Measurements from ENCODE around the gene RBX1.
A peak's percentile ranks its signal among the peaks of the same experiment; 100 is the strongest.

RBX1 gene

GRCh38 chr22:40950962-40951794 lies at the start of gene RBX1 (continued):
- TF ChIP-seq ZFHX2 (tag by site-specific recombination; conservative IDR thresholded peaks at IDR 0.05) (peak; percentile 82), ZBTB11 (tag by site-specific recombination; conservative IDR thresholded peaks at IDR 0.05; ENCODE audit: low read depth) (peak; percentile 40; the same call in 1 of the 2 replicates), HIC1 (tag by site-specific recombination; IDR thresholded peaks at IDR 0.05) (no peak), GFI1B (tag by site-specific recombination; IDR thresholded peaks at IDR 0.05) (no peak), OSR2 (tag by site-specific recombination; IDR thresholded peaks at IDR 0.05) (0 out of 2 replicates have a peak, but pooled peaks have one; percentile 6), ZNF639 (tag by site-specific recombination; IDR thresholded peaks at IDR 0.05) (peak; percentile 78; the same call in 1 of the 2 replicates), ZNF623 (tag by site-specific recombination; IDR thresholded peaks at IDR 0.05) (no peak), ZSCAN23 (tag by site-specific recombination; IDR thresholded peaks at IDR 0.05) (peak; percentile 28; the same call in 1 of the 2 replicates), ZBTB1 (tag by site-specific recombination; IDR thresholded peaks at IDR 0.05) (no peak), INSM2 (tag by site-specific recombination; IDR thresholded peaks at IDR 0.05) (0 out of 2 replicates have a peak, but pooled peaks have one; percentile 20), ZNF324 (tag by site-specific recombination; IDR thresholded peaks at IDR 0.05) (peak; percentile 86), ZNF621 (tag by site-specific recombination; IDR thresholded peaks at IDR 0.05) (no peak), ZNF791 (tag by site-specific recombination; IDR thresholded peaks at IDR 0.05) (no peak), ZNF423 (tag by site-specific recombination; IDR thresholded peaks at IDR 0.05) (no peak), ZBTB6 (tag by site-specific recombination; IDR thresholded peaks at IDR 0.05) (peak; percentile 95), KLF7 (tag by site-specific recombination; IDR thresholded peaks at IDR 0.05; ENCODE audit: borderline replicate concordance) (peak; percentile 11; the same call in 1 of the 2 replicates), KLF8 (tag by site-specific recombination; IDR thresholded peaks at IDR 0.05) (peak; percentile 95)

Measured in HEK293 (cell line).